ENCODE data around the gene TNFSF13B. TPM values are rescaled to one million over a fixed set of nuclear protein-coding genes. Genes with fewer than 3 reads are reported as not detected.
A peak's percentile ranks its signal among the peaks of the same experiment; 100 is the strongest.

Gene TNFSF13B
- total and polyA plus RNA-seq, 2 donors from 2014 or later, result 1.1 to 5.3 TPM

DNA sequence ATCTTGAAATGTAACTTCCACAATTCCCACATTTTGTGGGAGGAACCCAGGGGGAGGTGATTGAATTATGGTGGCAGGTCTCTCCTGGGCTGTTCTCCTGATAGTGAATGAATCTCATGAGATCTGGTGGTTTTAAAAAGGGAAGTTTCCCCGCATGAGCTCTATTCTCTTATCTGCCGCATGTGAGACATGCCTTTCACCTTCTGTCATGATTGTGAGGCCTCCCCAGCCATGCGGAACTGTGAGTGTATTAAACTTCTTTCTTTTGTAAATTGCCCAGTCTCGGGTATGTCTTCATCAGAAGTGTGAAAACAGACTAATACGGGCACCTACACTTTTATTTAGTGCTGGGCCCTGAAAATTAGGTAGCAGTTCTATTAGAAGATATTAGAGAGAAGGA is 45.8 kb downstream of the TNFSF13B start:
- H3K9me3 ChIP-seq (ENCODE audit: control insufficient read depth in 2 of 3, insufficient read depth in 1 of 3, low read length in 3 of 3), result no peaks in the 10 kb centered on the region
- TF ChIP-seq, protein P1, sequence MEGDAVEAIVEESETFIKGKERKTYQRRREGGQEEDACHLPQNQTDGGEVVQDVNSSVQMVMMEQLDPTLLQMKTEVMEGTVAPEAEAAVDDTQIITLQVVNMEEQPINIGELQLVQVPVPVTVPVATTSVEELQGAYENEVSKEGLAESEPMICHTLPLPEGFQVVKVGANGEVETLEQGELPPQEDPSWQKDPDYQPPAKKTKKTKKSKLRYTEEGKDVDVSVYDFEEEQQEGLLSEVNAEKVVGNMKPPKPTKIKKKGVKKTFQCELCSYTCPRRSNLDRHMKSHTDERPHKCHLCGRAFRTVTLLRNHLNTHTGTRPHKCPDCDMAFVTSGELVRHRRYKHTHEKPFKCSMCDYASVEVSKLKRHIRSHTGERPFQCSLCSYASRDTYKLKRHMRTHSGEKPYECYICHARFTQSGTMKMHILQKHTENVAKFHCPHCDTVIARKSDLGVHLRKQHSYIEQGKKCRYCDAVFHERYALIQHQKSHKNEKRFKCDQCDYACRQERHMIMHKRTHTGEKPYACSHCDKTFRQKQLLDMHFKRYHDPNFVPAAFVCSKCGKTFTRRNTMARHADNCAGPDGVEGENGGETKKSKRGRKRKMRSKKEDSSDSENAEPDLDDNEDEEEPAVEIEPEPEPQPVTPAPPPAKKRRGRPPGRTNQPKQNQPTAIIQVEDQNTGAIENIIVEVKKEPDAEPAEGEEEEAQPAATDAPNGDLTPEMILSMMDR (IDR thresholded peaks at IDR 0.05; ENCODE audit: borderline replicate concordance, extremely low read depth, insufficient read depth), result no peak
- H3K36me3 ChIP-seq (ENCODE audit: control insufficient read depth in 2 of 3, insufficient read depth in 3 of 3, low read length in 3 of 3), result no peaks in the 10 kb centered on the region
- H3K9ac ChIP-seq (ENCODE audit: low read length in 3 of 3), result no peak overlapping the region
- H3K4me3 ChIP-seq (ENCODE audit: low read length in 3 of 3), result no peak overlapping the region
- FAIRE-seq, result no peak
- intact Hi-C loops (cut with DNase I), result no loop called here
- no peak for DNase-seq
- H3K27ac ChIP-seq (ENCODE audit: low read depth in 2 of 2, low read length in 2 of 2), result no peak overlapping the region
- no peaks in the 10 kb centered on the region for H3K4me1 ChIP-seq (ENCODE audit: control insufficient read depth in 2 of 3, insufficient read depth in 2 of 3, low read depth in 1 of 3, low read length in 3 of 3)
- no peaks in the 10 kb centered on the region for H3K27me3 ChIP-seq (ENCODE audit: control insufficient read depth, insufficient read depth, low read length)

DNA sequence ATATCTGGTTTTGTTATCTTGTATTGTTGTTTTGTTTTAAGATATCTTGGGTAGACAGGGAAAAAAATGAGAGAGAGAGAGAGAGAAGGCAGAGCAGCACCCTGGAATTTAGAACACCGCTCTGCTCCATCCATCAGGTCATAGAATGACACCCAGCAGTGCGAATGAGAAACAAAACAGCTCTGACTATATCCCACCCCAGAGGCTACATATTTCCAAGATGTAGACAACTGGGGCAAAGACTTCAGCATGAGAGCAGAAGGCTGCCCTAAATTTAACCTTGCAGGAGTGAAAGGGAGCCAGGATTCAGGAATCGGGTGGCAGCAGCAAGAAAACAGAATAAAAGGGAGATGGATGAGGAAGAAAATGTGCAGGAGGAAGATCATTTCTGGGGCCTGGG is 46.5 kb downstream of the TNFSF13B start:
- Histone ChIP-seq H3K4me1 (ENCODE audit: control insufficient read depth in 2 of 3, insufficient read depth in 2 of 3, low read depth in 1 of 3, low read length in 3 of 3) (no peaks in the 10 kb centered on the region), H3K27ac (ENCODE audit: low read depth in 2 of 2, low read length in 2 of 2) (no peak overlapping the region), H3K4me3 (ENCODE audit: low read length in 3 of 3) (no peak overlapping the region), H3K9ac (ENCODE audit: low read length in 3 of 3) (no peak overlapping the region), H3K27me3 (ENCODE audit: control insufficient read depth, insufficient read depth, low read length) (no peaks in the 10 kb centered on the region), H3K36me3 (ENCODE audit: control insufficient read depth in 2 of 3, insufficient read depth in 3 of 3, low read length in 3 of 3) (no peaks in the 10 kb centered on the region), H3K9me3 (ENCODE audit: control insufficient read depth in 2 of 3, insufficient read depth in 1 of 3, low read length in 3 of 3) (no peaks in the 10 kb centered on the region)
- TF ChIP-seq, protein P1 (IDR thresholded peaks at IDR 0.05; ENCODE audit: borderline replicate concordance, extremely low read depth, insufficient read depth), result no peak
- intact Hi-C loops (cut with DNase I), result no loop called here
- DNase-seq (no peak), FAIRE-seq (no peak)

DNA sequence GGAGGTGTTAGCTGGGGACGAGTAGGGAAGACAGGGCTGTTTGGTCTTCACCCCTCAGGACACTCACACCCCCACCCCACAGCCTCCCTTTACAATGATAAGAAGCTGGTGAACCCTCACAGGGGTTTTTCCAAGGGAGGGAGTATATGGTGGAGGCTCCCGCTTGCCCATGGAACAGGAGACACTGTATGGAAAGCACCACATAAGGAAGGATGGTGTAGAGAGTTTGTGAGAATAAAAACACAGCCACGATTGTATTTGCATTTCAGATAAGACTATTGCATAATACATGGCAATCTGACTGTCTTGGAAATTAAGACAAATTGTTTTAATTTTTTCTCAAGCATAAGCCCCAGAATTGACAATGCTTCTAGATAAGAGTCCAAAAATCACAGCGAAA is 46.9 kb downstream of the TNFSF13B start:
- no peaks in the 10 kb centered on the region for H3K27me3 ChIP-seq (ENCODE audit: control insufficient read depth, insufficient read depth, low read length)
- H3K4me3 ChIP-seq (ENCODE audit: low read length in 3 of 3), result no peak overlapping the region
- no peaks in the 10 kb centered on the region for H3K9me3 ChIP-seq (ENCODE audit: control insufficient read depth in 2 of 3, insufficient read depth in 1 of 3, low read length in 3 of 3)
- intact Hi-C loops (cut with DNase I), result no loop called here
- no peak overlapping the region for H3K27ac ChIP-seq (ENCODE audit: low read depth in 2 of 2, low read length in 2 of 2)
- TF ChIP-seq, protein P1 (IDR thresholded peaks at IDR 0.05; ENCODE audit: borderline replicate concordance, extremely low read depth, insufficient read depth), result no peak
- FAIRE-seq, result no peak
- no peaks in the 10 kb centered on the region for H3K4me1 ChIP-seq (ENCODE audit: control insufficient read depth in 2 of 3, insufficient read depth in 2 of 3, low read depth in 1 of 3, low read length in 3 of 3)
- H3K9ac ChIP-seq (ENCODE audit: low read length in 3 of 3), result no peak overlapping the region
- DNase-seq, result no peak
- H3K36me3 ChIP-seq (ENCODE audit: control insufficient read depth in 2 of 3, insufficient read depth in 3 of 3, low read length in 3 of 3), result no peaks in the 10 kb centered on the region

DNA sequence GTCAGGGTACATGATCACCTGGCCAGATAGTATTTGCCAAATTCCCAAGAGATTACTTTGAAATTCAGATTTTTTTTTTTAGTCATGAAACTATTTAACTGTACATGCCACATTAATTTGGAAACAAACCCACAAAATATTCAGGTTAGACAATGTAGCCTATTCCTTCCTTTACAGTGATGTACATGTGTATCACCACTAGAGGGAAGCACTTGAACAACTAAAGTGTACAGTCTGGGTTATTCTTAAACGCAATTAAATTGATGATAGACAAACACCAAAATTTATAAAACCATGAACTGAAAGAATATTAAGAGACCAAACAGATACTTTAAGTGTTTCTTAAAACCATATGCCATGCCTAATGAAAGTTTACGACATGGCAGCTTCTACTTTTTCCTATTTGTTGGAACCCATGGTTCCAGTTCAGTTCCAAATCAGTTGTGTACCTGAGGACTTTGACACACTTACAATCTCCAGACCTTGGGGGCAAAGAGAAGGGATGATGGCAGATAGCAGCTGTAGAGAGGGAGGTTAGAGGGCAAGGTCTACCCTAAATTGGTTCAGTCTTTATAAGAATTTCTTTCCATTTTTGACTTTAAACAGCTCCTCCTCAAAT is 52.8 kb downstream of the TNFSF13B start:
- H3K4me1 ChIP-seq (ENCODE audit: control insufficient read depth in 2 of 3, insufficient read depth in 2 of 3, low read depth in 1 of 3, low read length in 3 of 3), result no peaks in the 10 kb centered on the region
- DNase-seq, result peak in 2 of 5 donors; percentile 43 to 65
- H3K9me3 ChIP-seq (ENCODE audit: control insufficient read depth in 2 of 3, insufficient read depth in 1 of 3, low read length in 3 of 3), result no peaks in the 10 kb centered on the region
- no peak overlapping the region for H3K9ac ChIP-seq (ENCODE audit: low read length in 3 of 3)
- no peak overlapping the region for H3K4me3 ChIP-seq (ENCODE audit: low read length in 3 of 3)
- TF ChIP-seq, protein P1 (IDR thresholded peaks at IDR 0.05; ENCODE audit: borderline replicate concordance, extremely low read depth, insufficient read depth), result peak; percentile 66
- H3K27me3 ChIP-seq (ENCODE audit: control insufficient read depth, insufficient read depth, low read length), result peaks cover 2% of the 10 kb centered on the region
- no peaks in the 10 kb centered on the region for H3K36me3 ChIP-seq (ENCODE audit: control insufficient read depth in 2 of 3, insufficient read depth in 3 of 3, low read length in 3 of 3)
- intact Hi-C loops (cut with DNase I), result no loop called here
- FAIRE-seq, result peak; percentile 85
- no peak overlapping the region for H3K27ac ChIP-seq (ENCODE audit: low read depth in 2 of 2, low read length in 2 of 2)
